IMR-90 (cell line): ENCODE data around the gene NOXO1. TPM values are rescaled to one million over a fixed set of nuclear protein-coding genes. Genes with fewer than 3 reads are reported as not detected.

Experiments used
- ATAC-seq: fragments of 200-7000 bp; cut with Tn5 transposase; 2 replicates; pipeline ENCODE4 v1.9.1; 2020; ENCODE audit warnings: low read depth, mild to moderate bottlenecking, moderate library complexity
- BruUV-seq: library from RNA; stranded (reverse); fragments of 400-500 nt; replicated peaks from 2 replicates; lab custom pipeline; 2021; lab: Mats Ljungman, UMichigan
- CTCF ChIA-PET: fragments of 300-600 bp; formaldehyde crosslinking; extraction: SDS; loops from one replicate; lab custom pipeline; 2021; ENCODE audit warnings: antibody characterized with exemption; lab: Yijun Ruan, JAX
- POLR2A ChIA-PET: fragments of 300-600 bp; sonication (Branson Sonifier 250); formaldehyde crosslinking; loops from one replicate; lab custom pipeline; 2022; ENCODE audit warnings: antibody characterized with exemption; ENCODE audit not compliant: unreplicated experiment; lab: Charles Lee
- DNase-seq: peaks from one replicate; pipeline ENCODE4 v3.0.0; 2013
- H2AFZ ChIP-seq: replicated peaks from 2 replicates; pipeline ENCODE3; 2013; ENCODE audit warnings: low read length, mild to moderate bottlenecking; ENCODE audit not compliant: poor library complexity
- H2AK5ac ChIP-seq: 2 replicates; pipeline ENCODE4 v1.6.1; 2013; ENCODE audit warnings: low read depth, low read length, inconsistent platforms
- H2AK9ac ChIP-seq: replicated peaks from 2 replicates; pipeline ENCODE3; 2013; ENCODE audit warnings: mild to moderate bottlenecking, low read depth, low read length, moderate library complexity; ENCODE audit not compliant: poor library complexity
- H2BK120ac ChIP-seq: 2 replicates; pipeline ENCODE4 v1.6.1; 2013; ENCODE audit warnings: low read depth, low read length, inconsistent platforms
- H2BK15ac ChIP-seq: 3 replicates; pipeline ENCODE4 v1.6.1; 2013; ENCODE audit warnings: low read depth, low read length, inconsistent platforms
- H2BK20ac ChIP-seq: 2 replicates; pipeline ENCODE4 v1.6.1; 2013; ENCODE audit warnings: low read depth, mild to moderate bottlenecking, inconsistent platforms, low read length, moderate library complexity
- H2BK5ac ChIP-seq: 2 replicates; pipeline ENCODE4 v1.6.1; 2013; ENCODE audit warnings: mild to moderate bottlenecking, low read depth, low read length, inconsistent platforms; ENCODE audit not compliant: poor library complexity, severe bottlenecking
- H3K14ac ChIP-seq: replicated peaks from 2 replicates; pipeline ENCODE4 v1.6.1; 2013; ENCODE audit warnings: low read depth, low read length, inconsistent platforms
- H3K18ac ChIP-seq: 2 replicates; pipeline ENCODE4 v1.6.1; 2013; ENCODE audit warnings: low read depth, low read length, control low read depth
- H3K23ac ChIP-seq: 2 replicates; pipeline ENCODE4 v1.6.1; 2013; ENCODE audit warnings: low read depth, low read length, inconsistent platforms
- H3K27ac ChIP-seq: 2 replicates; pipeline ENCODE4 v1.5.1; 2013; ENCODE audit warnings: mild to moderate bottlenecking, control low read depth, low read length; ENCODE audit not compliant: insufficient read depth
- H3K27me3 ChIP-seq: 2 replicates; pipeline ENCODE4 v1.6.1; 2013; ENCODE audit warnings: low read length; ENCODE audit not compliant: control insufficient read depth, insufficient read depth
- H3K36me3 ChIP-seq: 2 replicates; pipeline ENCODE4 v1.6.1; 2013; ENCODE audit warnings: low read length, mixed read lengths; ENCODE audit not compliant: control insufficient read depth, insufficient read depth
- H3K4ac ChIP-seq: 2 replicates; pipeline ENCODE4 v1.6.1; 2013; ENCODE audit warnings: low read depth, low read length, inconsistent platforms
- H3K4me1 ChIP-seq: 2 replicates; pipeline ENCODE4 v1.6.1; 2013; ENCODE audit warnings: low read length, mixed read lengths; ENCODE audit not compliant: control insufficient read depth, insufficient read depth
- H3K4me2 ChIP-seq: 2 replicates; pipeline ENCODE4 v1.6.1; 2013; ENCODE audit warnings: low read depth, mild to moderate bottlenecking, control low read depth, low read length, moderate library complexity
- H3K4me3 ChIP-seq: 2 replicates; pipeline ENCODE4 v1.5.1; 2013; ENCODE audit warnings: low read depth, mild to moderate bottlenecking, control low read depth, low read length, moderate library complexity; ENCODE audit not compliant: insufficient read depth
- H3K56ac ChIP-seq: 2 replicates; pipeline ENCODE4 v1.6.1; 2013; ENCODE audit warnings: low read length, inconsistent platforms; ENCODE audit not compliant: insufficient read depth; ENCODE audit errors: extremely low read depth
- H3K79me1 ChIP-seq, 2 experiments: 2 replicates each; pipeline ENCODE4 v1.6.1; 2013; ENCODE audit warnings: low read length in 2 of 2, inconsistent platforms in 1 of 2, low read depth in 1 of 2
- H3K9ac ChIP-seq: 2 replicates; pipeline ENCODE4 v1.6.1; 2013; ENCODE audit warnings: low read depth, low read length, control low read depth
- H3K9me1 ChIP-seq: 2 replicates; pipeline ENCODE4 v1.6.1; 2013; ENCODE audit warnings: low read length, inconsistent platforms; ENCODE audit not compliant: insufficient read depth
- H3K9me3 ChIP-seq: 2 replicates; pipeline ENCODE4 v1.6.1; 2013; ENCODE audit warnings: low read length; ENCODE audit not compliant: control insufficient read depth, insufficient read depth
- H4K20me1 ChIP-seq: 2 replicates; pipeline ENCODE4 v1.6.1; 2013; ENCODE audit warnings: low read length, inconsistent platforms; ENCODE audit not compliant: insufficient read depth
- H4K5ac ChIP-seq: 2 replicates; pipeline ENCODE4 v1.6.1; 2013; ENCODE audit warnings: mild to moderate bottlenecking, low read depth, low read length, control low read depth
- H4K8ac ChIP-seq, 2 experiments: 2 replicates each; pipeline ENCODE4 v1.6.1; 2013; ENCODE audit warnings: low read depth in 2 of 2, low read length in 2 of 2, control low read depth in 1 of 2, inconsistent platforms in 1 of 2
- H4K91ac ChIP-seq: 2 replicates; pipeline ENCODE4 v1.6.1; 2013; ENCODE audit warnings: low read depth, low read length, inconsistent platforms; ENCODE audit not compliant: insufficient read depth
- CEBPB ChIP-seq: IDR thresholded peaks from 2 replicates; pipeline ENCODE4 v1.6.1; 2012; ENCODE audit warnings: low read depth, low read length, improper control_type of control experiment
- MAFK ChIP-seq: IDR thresholded peaks from 2 replicates; pipeline ENCODE4 v1.6.1; 2012; ENCODE audit warnings: low read depth, low read length, improper control_type of control experiment
- MXI1 ChIP-seq: IDR thresholded peaks from 2 replicates; pipeline ENCODE4 v1.6.1; 2012; ENCODE audit warnings: low read depth, mild to moderate bottlenecking, low read length, moderate library complexity, borderline replicate concordance
- NFE2L2 ChIP-seq: fragments of 150-350 bp; IDR thresholded peaks from 2 replicates; pipeline ENCODE4 v1.6.1; 2016; ENCODE audit warnings: low read depth, mild to moderate bottlenecking, low read length
- POLR2A ChIP-seq: IDR thresholded peaks from 2 replicates; pipeline ENCODE4 v1.6.1; 2012; ENCODE audit warnings: mild to moderate bottlenecking, low read depth, low read length
- RAD21 ChIP-seq: IDR thresholded peaks from 2 replicates; pipeline ENCODE4 v1.6.1; 2012; ENCODE audit warnings: low read length, improper control_type of control experiment
- SMC3 ChIP-seq: fragments of 150-350 bp; IDR thresholded peaks from 2 replicates; pipeline ENCODE4 v1.6.1; 2016; ENCODE audit warnings: low read depth, mild to moderate bottlenecking, antibody characterized with exemption, low read length, moderate library complexity
- WGBS, 2 experiments: methylation state at CpG; one replicate each; pipeline versions ENCODE4 v1.1.5 to v1.1.7; 2013; ENCODE audit warnings: missing lambda C conversion rate in 2 of 2; ENCODE audit not compliant: insufficient read length in 1 of 2; ENCODE audit errors: extremely low coverage in 2 of 2; 5-methylcytosine and 5-hydroxymethylcytosine counted together
- dilution Hi-C: fragments of 300-500 bp; cut with HindIII; formaldehyde crosslinking; loops from one replicate; pipeline ENCODE4 v1.14.3; 2018; ENCODE audit warnings: low sequenced_read_pairs; ENCODE audit not compliant: unreplicated experiment
- in situ Hi-C: fragments of 300-500 bp; cut with MboI; formaldehyde crosslinking; loops from 3 replicates; pipeline ENCODE4 v1.14.3; 2019; ENCODE audit warnings: low sequenced_read_pairs, inconsistent platforms, mixed read lengths
- intact Hi-C: fragments of 100-400 bp; cut with micrococcal nuclease; formaldehyde crosslinking; loops from 2 replicates; pipeline ENCODE4 v1.10.0; 2022
- polyA plus RNA-seq, 3 experiments: library from polyadenylated mRNA; depleted of rRNA; stranded (reverse); fragments of >200 nt; gene quantifications; 2 replicates each; pipeline ENCODE4 v1.2.3, GENCODE V29; 2012; ENCODE audit warnings: low replicate concordance in 1 of 3
- total RNA-seq: library from RNA; depleted of rRNA; stranded (reverse); fragments of >200 nt; gene quantifications from 2 replicates; pipeline ENCODE4 v1.2.3, GENCODE V29; 2012
- TF ChIP-seq, protein P1 (sequence below): fragments of 150-350 bp; IDR thresholded peaks from 2 replicates; pipeline ENCODE4 v1.6.1; 2016; ENCODE audit warnings: low read depth, mild to moderate bottlenecking, low read length, moderate library complexity, borderline replicate concordance

NOXO1 gene
- total and polyA plus RNA-seq, 2 of the 4 experiments (the other 2 are of a cell fraction), result 0.56 TPM; not detected in 1

DNA sequence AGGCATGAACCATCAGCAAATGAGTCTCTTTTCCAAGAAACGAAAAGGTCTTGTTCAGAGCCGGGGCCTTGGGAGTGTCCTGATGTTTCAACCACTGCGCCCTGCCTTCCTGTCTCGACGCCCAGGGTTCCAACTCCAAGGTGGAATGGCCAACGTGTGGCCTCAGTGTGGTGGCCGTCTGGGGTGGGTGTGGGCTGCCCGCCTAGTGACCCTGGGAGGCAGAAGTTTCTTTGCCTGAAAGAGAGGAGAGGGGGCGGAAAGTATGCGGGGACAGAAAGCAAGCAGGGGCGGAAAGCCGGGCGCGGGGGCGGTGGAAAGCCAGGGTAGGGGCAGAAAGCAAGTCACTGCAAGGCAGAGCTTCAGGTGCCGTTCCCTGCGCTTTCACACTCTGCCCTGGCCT is 42.4 kb downstream of the NOXO1 start:
- Histone ChIP-seq H3K14ac (no peak overlapping the region), H2BK20ac (no peak overlapping the region), H3K18ac (no peak overlapping the region), H3K27me3 (no peaks in the 10 kb centered on the region), H2BK15ac (no peak overlapping the region), H3K4me1 (peaks cover 5% of the 10 kb centered on the region; the same call in 1 of the 2 replicates), H2AK5ac (no peak overlapping the region), H3K27ac (no peak overlapping the region), H4K91ac (no peak overlapping the region), H4K5ac (no peak overlapping the region), H3K56ac (no peak overlapping the region), H3K79me1 (peaks cover 9 to 13% of the 10 kb centered on the region in 2 experiments; a peak in 3 of 4 replicates), H3K9me3 (no peaks in the 10 kb centered on the region), H3K4me2 (no peak overlapping the region), H3K36me3 (peaks cover 23% of the 10 kb centered on the region), H2BK120ac (no peak overlapping the region), H3K4ac (no peak overlapping the region), H4K8ac (no peak overlapping the region), H2AK9ac (no peak overlapping the region), H2BK5ac (no peak overlapping the region), H3K23ac (no peak overlapping the region), H3K9me1 (no peaks in the 10 kb centered on the region), H2AFZ (no peak overlapping the region), H4K20me1 (no peaks in the 10 kb centered on the region), H3K4me3 (no peak overlapping the region), H3K9ac (no peak overlapping the region)
- dilution Hi-C loops, result no loop called here
- TF ChIP-seq MAFK, result no peak
- no peak for TF ChIP-seq NFE2L2
- TF ChIP-seq CEBPB, result no peak
- no peak for TF ChIP-seq RAD21
- no peak for TF ChIP-seq SMC3
- TF ChIP-seq, protein P1, sequence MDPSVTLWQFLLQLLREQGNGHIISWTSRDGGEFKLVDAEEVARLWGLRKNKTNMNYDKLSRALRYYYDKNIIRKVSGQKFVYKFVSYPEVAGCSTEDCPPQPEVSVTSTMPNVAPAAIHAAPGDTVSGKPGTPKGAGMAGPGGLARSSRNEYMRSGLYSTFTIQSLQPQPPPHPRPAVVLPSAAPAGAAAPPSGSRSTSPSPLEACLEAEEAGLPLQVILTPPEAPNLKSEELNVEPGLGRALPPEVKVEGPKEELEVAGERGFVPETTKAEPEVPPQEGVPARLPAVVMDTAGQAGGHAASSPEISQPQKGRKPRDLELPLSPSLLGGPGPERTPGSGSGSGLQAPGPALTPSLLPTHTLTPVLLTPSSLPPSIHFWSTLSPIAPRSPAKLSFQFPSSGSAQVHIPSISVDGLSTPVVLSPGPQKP, result no peak
- TF ChIP-seq MXI1, result no peak
- TF ChIP-seq POLR2A, result no peak
- DNase-seq (no peak), ATAC-seq (no peak)
- ChIA-PET CTCF (no interaction called here), POLR2A (no interaction called here)
- no TSS peak for BruUV-seq
- WGBS, 2 experiments, result 95% methylated on average over 3 of the region's 17 CpGs; no CpG with 5 or more reads in 1 of the 2 experiments
- intact Hi-C loops, result no loop called here
- in situ Hi-C loops, result no loop called here
